ENCODE results near the gene FHOD3.

GRCh38 chr18:36388310-36388709 lies 90.8 kb downstream of the FHOD3 start:
- TF ChIP-seq CTCF (IDR thresholded peaks at IDR 0.05) = no peak
- TF ChIP-seq EP300 (IDR thresholded peaks at IDR 0.05; ENCODE audit: low read depth) = no peak
- no peak for TF ChIP-seq POLR2AphosphoS5 (IDR thresholded peaks at IDR 0.05)
- TF ChIP-seq POLR2A (IDR thresholded peaks at IDR 0.05) = no peak
